Gastroesophageal sphincter (tissue), 4 donors: ENCODE data around the gene GID4. TPM values are rescaled to one million over a fixed set of nuclear protein-coding genes. Genes with fewer than 3 reads are reported as not detected.

Source experiments
- ATAC-seq: fragments of 150-250 bp; one replicate; pipeline ENCODE4 v1.9.1; 2016; ENCODE audit warnings: mild to moderate bottlenecking, moderate library complexity
- H3K27ac ChIP-seq, 4 donors: fragments of 200-600 bp; sonication (generic) in 3 of 4; 1 replicate in 3 of 4; 2 replicates in 1 of 4; pipeline ENCODE4 v1.5.1; 2016 to 2019
- H3K27me3 ChIP-seq: fragments of 200-600 bp; sonication (generic); one replicate; pipeline ENCODE4 v1.5.1; 2019
- H3K36me3 ChIP-seq, 2 donors: fragments of 200-600 bp; sonication (generic); one replicate each; pipeline ENCODE4 v1.5.1; 2019; ENCODE audit warnings: control low read depth in 1 of 2
- H3K4me1 ChIP-seq, 3 donors: fragments of 200-600 bp; sonication (generic); 1 replicate in 2 of 3; 2 replicates in 1 of 3; pipeline ENCODE4 v1.5.1; 2016 to 2019; ENCODE audit warnings: control low read depth in 2 of 3
- H3K4me3 ChIP-seq, 2 donors: fragments of 200-600 bp; sonication (generic); one replicate each; pipeline ENCODE4 v1.5.1; 2019; ENCODE audit warnings: mild to moderate bottlenecking in 1 of 2, moderate library complexity in 1 of 2
- H3K9me3 ChIP-seq, 3 donors: fragments of 200-600 bp; sonication (generic); one replicate each; pipeline ENCODE4 v1.5.1; 2017 to 2019; ENCODE audit warnings: control low read depth in 2 of 3
- CTCF ChIP-seq, 4 experiments: fragments of 200-600 bp in 2 of 4; fragments of 450-650 bp in 2 of 4; sonication (generic) in 1 of 4; IDR thresholded peaks; one replicate each; pipeline ENCODE4 v1.5.1; 2017 to 2019; ENCODE audit warnings: antibody characterized with exemption in 4 of 4, mild to moderate bottlenecking in 2 of 4, moderate library complexity in 2 of 4
- EP300 ChIP-seq: sonication (generic); formaldehyde crosslinking; IDR thresholded peaks from one replicate; pipeline ENCODE4 v1.6.1; 2017; ENCODE audit warnings: antibody characterized with exemption, mild to moderate bottlenecking
- POLR2A ChIP-seq, 2 donors: fragments of 450-650 bp; IDR thresholded peaks; one replicate each; pipeline ENCODE4 v1.6.1; 2017; ENCODE audit warnings: antibody characterized with exemption in 2 of 2, mild to moderate bottlenecking in 2 of 2, moderate library complexity in 1 of 2
- POLR2AphosphoS5 ChIP-seq: sonication (generic); formaldehyde crosslinking; IDR thresholded peaks from one replicate; pipeline ENCODE4 v1.6.1; 2017; ENCODE audit warnings: antibody characterized with exemption
- WGBS, 2 donors: methylation state at CpG; one replicate each; pipeline ENCODE4 v1.1.5; 2018; ENCODE audit warnings: low coverage in 1 of 2; 5-methylcytosine and 5-hydroxymethylcytosine counted together
- total RNA-seq, 4 donors: library from RNA; depleted of rRNA; stranded (reverse); fragments of >200 nt; gene quantifications; one replicate each; pipeline ENCODE4 v1.1.0, GENCODE V29; 2016

Gene GID4
- total RNA-seq, 4 donors from 2014 or later, result 22.8 to 44.8 (median 33.9) TPM

- no peak for TF ChIP-seq POLR2A (IDR thresholded peaks at IDR 0.05)
- no peak for TF ChIP-seq CTCF (IDR thresholded peaks at IDR 0.05)
- no peak for TF ChIP-seq EP300
- TF ChIP-seq POLR2AphosphoS5, result no peak
- no peak for ATAC-seq
- no peak overlapping the region for H3K27ac ChIP-seq
Measured at GRCh38 chr17:18027280-18027679, 11.9 kb upstream of the GID4 start.

GRCh38 chr17:18028114-18028951, 10.9 kb upstream of the GID4 start:
- Histone ChIP-seq H3K4me1 (no peaks in the 10 kb centered on the region), H3K27ac (no peak overlapping the region)
- ATAC-seq, result no peak

More at GRCh38 chr17:18027280-18027679, 11.9 kb upstream of the GID4 start:
- Histone ChIP-seq H3K9me3 (no peaks in the 10 kb centered on the region), H3K27me3 (no peaks in the 10 kb centered on the region), H3K4me1 (no peaks in the 10 kb centered on the region), H3K36me3 (peaks cover 0 to 53% of the 10 kb centered on the region in 2 donors), H3K4me3 (no peak overlapping the region)
- 33 to 75% methylated on average over 1 of the region's 6 CpGs for WGBS, 2 donors

GRCh38 chr17:18028952-18029540, 10.2 kb upstream of the GID4 start:
- WGBS, 2 donors, result 83 to 91% methylated on average over 8 of the region's 8 CpGs
- Histone ChIP-seq H3K4me1 (no peaks in the 10 kb centered on the region), H3K9me3 (no peaks in the 10 kb centered on the region), H3K36me3 (peaks cover 0 to 42% of the 10 kb centered on the region in 2 donors), H3K27ac (no peak overlapping the region), H3K27me3 (no peaks in the 10 kb centered on the region), H3K4me3 (no peak overlapping the region)
- ATAC-seq, result no peak
- TF ChIP-seq CTCF (IDR thresholded peaks at IDR 0.05) (no peak), EP300 (no peak), POLR2AphosphoS5 (no peak), POLR2A (IDR thresholded peaks at IDR 0.05) (no peak)

More at GRCh38 chr17:18028114-18028951, 10.9 kb upstream of the GID4 start:
- H3K27me3 ChIP-seq, result no peaks in the 10 kb centered on the region
- no peak for TF ChIP-seq POLR2A (IDR thresholded peaks at IDR 0.05)
- no peak for TF ChIP-seq POLR2AphosphoS5
- TF ChIP-seq EP300, result no peak
- 69 to 77% methylated on average over 5 to 8 of the region's 11 CpGs for WGBS, 2 donors
- H3K9me3 ChIP-seq, result no peaks in the 10 kb centered on the region
- H3K36me3 ChIP-seq, result peaks cover 0 to 49% of the 10 kb centered on the region in 2 donors
- no peak overlapping the region for H3K4me3 ChIP-seq

GRCh38 chr17:18031955-18032354, 7.3 kb upstream of the GID4 start:
- H3K27ac ChIP-seq, result no peak overlapping the region
- no peaks in the 10 kb centered on the region for H3K9me3 ChIP-seq
- WGBS, 2 donors, result 17 to 53% methylated on average over 2 of the region's 2 CpGs
- H3K4me1 ChIP-seq, result peaks cover 0 to 5% (median 0%) of the 10 kb centered on the region in 3 donors
- TF ChIP-seq POLR2A (IDR thresholded peaks at IDR 0.05), result no peak
- TF ChIP-seq CTCF (IDR thresholded peaks at IDR 0.05), result no peak
- no peak for TF ChIP-seq EP300
- TF ChIP-seq POLR2AphosphoS5, result no peak
- peak; percentile 38 for ATAC-seq
- no peaks in the 10 kb centered on the region for H3K27me3 ChIP-seq
- H3K36me3 ChIP-seq, result peaks cover 0 to 13% of the 10 kb centered on the region in 2 donors
- H3K4me3 ChIP-seq, result no peak overlapping the region

- Histone ChIP-seq H3K36me3 (no peaks in the 10 kb centered on the region), H3K27me3 (no peaks in the 10 kb centered on the region), H3K4me3 (no peak overlapping the region), H3K9me3 (no peaks in the 10 kb centered on the region), H3K27ac (no peak overlapping the region), H3K4me1 (peaks cover 2 to 21% (median 10%) of the 10 kb centered on the region in 3 donors)
- ATAC-seq, result peak; percentile 86
- 25 to 26% methylated on average over 3 to 4 of the region's 5 CpGs for WGBS, 2 donors
- TF ChIP-seq CTCF (IDR thresholded peaks at IDR 0.05), result peak in 3 of 4 experiments; percentile 60 to 66 (median 64)
- TF ChIP-seq POLR2A (IDR thresholded peaks at IDR 0.05), result no peak
Measured at GRCh38 chr17:18033442-18034099, 5.6 kb upstream of the GID4 start.
